Activated T-cell treated with anti-CD3 and anti-CD28 coated beads, Interleukin-2, amount 50 U/mL, for 72 hours (primary cell): ENCODE measurements around the gene POLG. TPM values are rescaled to one million over a fixed set of nuclear protein-coding genes. Genes with fewer than 3 reads are reported as not detected.
A peak's percentile ranks its signal among the peaks of the same experiment; 100 is the strongest.

Experiments
- ATAC-seq, 2 donors: fragments of 150-1000 bp; cut with Tn5 transposase; replicated peaks in 1 of 2; 2 replicates each; pipeline ENCODE4 v1.10.0; 2021; ENCODE audit warnings: moderate library complexity in 2 of 2, mild to moderate bottlenecking in 1 of 2
- DNase-seq, 2 donors: peaks; one replicate each; pipeline ENCODE4 v3.0.0; 2021 to 2022; ENCODE audit warnings: mixed read lengths in 1 of 2
- H3K27ac Mint-ChIP-seq: one replicate; pipeline ENCODE4 v1.8.0; 2022; ENCODE audit warnings: mild to moderate bottlenecking, moderate library complexity, mixed read lengths
- H3K27me3 Mint-ChIP-seq: one replicate; pipeline ENCODE4 v1.8.0; 2022; ENCODE audit warnings: low read depth, mixed read lengths
- H3K36me3 Mint-ChIP-seq, 2 donors: one replicate each; pipeline ENCODE4 v1.8.0; 2022; ENCODE audit warnings: mixed read lengths in 2 of 2, mild to moderate bottlenecking in 1 of 2; ENCODE audit not compliant: insufficient read depth in 2 of 2
- H3K4me1 Mint-ChIP-seq: one replicate; pipeline ENCODE4 v1.8.0; 2022; ENCODE audit warnings: low read depth, mixed read lengths
- H3K4me3 Mint-ChIP-seq, 2 donors: one replicate each; pipeline ENCODE4 v1.8.0; 2022; ENCODE audit warnings: mild to moderate bottlenecking in 2 of 2, mixed read lengths in 2 of 2, moderate library complexity in 2 of 2
- H3K9me3 Mint-ChIP-seq, 2 donors: one replicate each; pipeline ENCODE4 v1.8.0; 2022; ENCODE audit warnings: mixed read lengths in 2 of 2
- total RNA-seq, 2 donors: library from RNA; stranded (reverse); gene quantifications; one replicate each; pipeline ENCODE4 v1.2.3, GENCODE V29; 2022

POLG gene
- total RNA-seq, 2 donors from 2014 or later, result 71.5 to 74.1 TPM

GRCh38 chr15:89321521-89322410 is 12.9 kb downstream of the POLG start:
- Mint-ChIP-seq H3K27me3 (no peaks in the 10 kb centered on the region), H3K27ac (no peak overlapping the region), H3K36me3 (peaks cover 11 to 32% of the 10 kb centered on the region in 2 donors), H3K4me3 (no peak overlapping the region), H3K9me3 (no peaks in the 10 kb centered on the region), H3K4me1 (peaks cover 11% of the 10 kb centered on the region)
- DNase-seq (no peak), ATAC-seq (peak in 1 of 2 donors; percentile 5)

- Mint-ChIP-seq H3K27ac (peak overlapping the region; percentile 5), H3K4me1 (peaks cover 15% of the 10 kb centered on the region), H3K9me3 (no peaks in the 10 kb centered on the region), H3K27me3 (no peaks in the 10 kb centered on the region), H3K4me3 (no peak overlapping the region), H3K36me3 (peaks cover 12 to 39% of the 10 kb centered on the region in 2 donors)
- ATAC-seq, result no peak
- DNase-seq, result no peak
These were observed 14.4 kb downstream of the POLG start for GRCh38 chr15:89320200-89320599.

- H3K4me1 Mint-ChIP-seq, result peaks cover 15% of the 10 kb centered on the region
- H3K27ac Mint-ChIP-seq, result no peak overlapping the region
- H3K36me3 Mint-ChIP-seq, result peaks cover 11 to 37% of the 10 kb centered on the region in 2 donors
- no peak for ATAC-seq
- no peak for DNase-seq
- H3K9me3 Mint-ChIP-seq, result no peaks in the 10 kb centered on the region
- H3K27me3 Mint-ChIP-seq, result no peaks in the 10 kb centered on the region
- H3K4me3 Mint-ChIP-seq, result no peak overlapping the region
These were observed 14.9 kb downstream of the POLG start for GRCh38 chr15:89319678-89320077.

GRCh38 chr15:89317186-89317720 is 17.4 kb downstream of the POLG start:
- H3K9me3 Mint-ChIP-seq, result no peaks in the 10 kb centered on the region
- peak; percentile 21 to 22 for ATAC-seq
- peak overlapping the region; percentile 58 for H3K27ac Mint-ChIP-seq
- DNase-seq, result no peak
- no peak overlapping the region for H3K4me3 Mint-ChIP-seq
- no peaks in the 10 kb centered on the region for H3K27me3 Mint-ChIP-seq
- H3K36me3 Mint-ChIP-seq, result peaks cover 14 to 44% of the 10 kb centered on the region in 2 donors
- peaks cover 15% of the 10 kb centered on the region for H3K4me1 Mint-ChIP-seq

GRCh38 chr15:89316504-89316903 is 18.1 kb downstream of the POLG start:
- peaks cover 15 to 40% of the 10 kb centered on the region in 2 donors for H3K36me3 Mint-ChIP-seq
- H3K27ac Mint-ChIP-seq, result no peak overlapping the region
- DNase-seq, result no peak
- peaks cover 15% of the 10 kb centered on the region for H3K4me1 Mint-ChIP-seq
- H3K4me3 Mint-ChIP-seq, result no peak overlapping the region
- H3K9me3 Mint-ChIP-seq, result no peaks in the 10 kb centered on the region
- no peaks in the 10 kb centered on the region for H3K27me3 Mint-ChIP-seq
- no peak for ATAC-seq

- no peaks in the 10 kb centered on the region for H3K9me3 Mint-ChIP-seq
- peak overlapping the region; percentile 41 for H3K27ac Mint-ChIP-seq
- no peak overlapping the region for H3K4me3 Mint-ChIP-seq
- ATAC-seq, result no peak
- peaks cover 17 to 41% of the 10 kb centered on the region in 2 donors for H3K36me3 Mint-ChIP-seq
- H3K4me1 Mint-ChIP-seq, result peaks cover 15% of the 10 kb centered on the region
- DNase-seq, result no peak
- H3K27me3 Mint-ChIP-seq, result no peaks in the 10 kb centered on the region
These were observed 19.2 kb downstream of the POLG start for GRCh38 chr15:89315375-89315929.

- Mint-ChIP-seq H3K4me1 (no peaks in the 10 kb centered on the region), H3K27ac (no peak overlapping the region), H3K4me3 (no peak overlapping the region), H3K9me3 (no peaks in the 10 kb centered on the region), H3K27me3 (no peaks in the 10 kb centered on the region), H3K36me3 (peaks cover 19 to 36% of the 10 kb centered on the region in 2 donors)
- ATAC-seq (no peak), DNase-seq (no peak)
These were observed 24.6 kb downstream of the POLG start for GRCh38 chr15:89309993-89310392.

GRCh38 chr15:89308236-89308635 is 26.4 kb downstream of the POLG start:
- H3K4me3 Mint-ChIP-seq, result no peak overlapping the region
- no peaks in the 10 kb centered on the region for H3K9me3 Mint-ChIP-seq
- no peak overlapping the region for H3K27ac Mint-ChIP-seq
- peaks cover 16 to 42% of the 10 kb centered on the region in 2 donors for H3K36me3 Mint-ChIP-seq
- DNase-seq (no peak), ATAC-seq (no peak)
- no peaks in the 10 kb centered on the region for H3K27me3 Mint-ChIP-seq
- H3K4me1 Mint-ChIP-seq, result no peaks in the 10 kb centered on the region

GRCh38 chr15:89307791-89308190 is 26.8 kb downstream of the POLG start:
- Mint-ChIP-seq H3K27ac (peak overlapping the region; percentile 68), H3K4me1 (no peaks in the 10 kb centered on the region), H3K36me3 (peaks cover 14 to 43% of the 10 kb centered on the region in 2 donors), H3K4me3 (no peak overlapping the region), H3K27me3 (no peaks in the 10 kb centered on the region), H3K9me3 (no peaks in the 10 kb centered on the region)
- no peak for ATAC-seq
- DNase-seq, result no peak

- Mint-ChIP-seq H3K27me3 (no peaks in the 10 kb centered on the region), H3K4me3 (no peak overlapping the region), H3K9me3 (no peaks in the 10 kb centered on the region), H3K36me3 (peaks cover 14 to 40% of the 10 kb centered on the region in 2 donors), H3K4me1 (no peaks in the 10 kb centered on the region), H3K27ac (peak overlapping the region; percentile 68)
- ATAC-seq (no peak), DNase-seq (no peak)
These were observed 27.5 kb downstream of the POLG start for GRCh38 chr15:89307046-89307587.

GRCh38 chr15:89305395-89305794 is 29.2 kb downstream of the POLG start:
- Mint-ChIP-seq H3K9me3 (no peaks in the 10 kb centered on the region), H3K4me3 (no peak overlapping the region), H3K36me3 (peaks cover 12 to 46% of the 10 kb centered on the region in 2 donors), H3K27me3 (no peaks in the 10 kb centered on the region), H3K27ac (peak overlapping the region; percentile 43), H3K4me1 (peaks cover 13% of the 10 kb centered on the region)
- DNase-seq, result no peak
- ATAC-seq, result no peak

GRCh38 chr15:89303986-89304385 is 30.6 kb downstream of the POLG start:
- Mint-ChIP-seq H3K36me3 (peaks cover 13 to 44% of the 10 kb centered on the region in 2 donors), H3K4me1 (peaks cover 13% of the 10 kb centered on the region), H3K27me3 (no peaks in the 10 kb centered on the region), H3K4me3 (no peak overlapping the region), H3K27ac (peak overlapping the region; percentile 32), H3K9me3 (no peaks in the 10 kb centered on the region)
- ATAC-seq, result no peak
- no peak for DNase-seq
